ENCODE results near the gene ARHGEF38.

The ARHGEF38 gene

GRCh38 chr4:105587841-105588240 is 35.4 kb downstream of the ARHGEF38 start:
- peaks cover 2 to 3% of the 10 kb centered on the region in 2 donors for H3K36me3 ChIP-seq (ENCODE audit: control insufficient read depth in 2 of 2, insufficient read depth in 2 of 2, low read length in 2 of 2)
- H3K4me3 ChIP-seq (ENCODE audit: low read length in 2 of 2) = peak overlapping the region in 1 of 2 donors; percentile 26
- peak overlapping the region; percentile 9 to 25 for H3K27ac ChIP-seq (ENCODE audit: low read depth in 2 of 2, low read length in 2 of 2)
- no peaks in the 10 kb centered on the region for H3K9me3 ChIP-seq (ENCODE audit: control insufficient read depth in 2 of 2, low read length in 2 of 2)
- H3K9ac ChIP-seq (ENCODE audit: low read depth in 1 of 2, low read length in 2 of 2) = peak overlapping the region in 1 of 2 donors; percentile 4
- H3K27me3 ChIP-seq (ENCODE audit: control insufficient read depth in 2 of 2, insufficient read depth in 2 of 2, low read length in 2 of 2) = no peaks in the 10 kb centered on the region
- H3K4me1 ChIP-seq (ENCODE audit: control insufficient read depth in 2 of 2, insufficient read depth in 2 of 2, low read length in 2 of 2) = peaks cover 16 to 17% of the 10 kb centered on the region in 2 donors

DNA sequence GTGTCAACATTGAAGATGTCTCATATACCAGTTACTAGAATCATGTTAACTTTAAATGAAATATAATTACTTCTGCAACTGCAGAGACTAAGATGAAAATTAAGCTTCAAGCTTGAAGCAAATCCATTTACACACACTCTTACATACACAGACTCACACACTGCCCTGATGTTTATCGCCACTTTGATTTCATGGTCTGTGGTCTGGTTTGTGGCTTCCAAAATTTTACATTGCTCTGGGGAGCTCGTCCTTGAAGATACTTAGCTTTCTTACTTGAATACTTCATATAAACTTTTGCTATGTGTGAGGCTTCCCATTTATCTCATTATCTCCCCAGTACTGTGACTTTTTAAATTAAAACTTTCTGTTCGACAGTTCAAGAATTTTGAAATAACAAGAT is 35.8 kb downstream of the ARHGEF38 start:
- peaks cover 2 to 3% of the 10 kb centered on the region in 2 donors for H3K36me3 ChIP-seq (ENCODE audit: control insufficient read depth in 2 of 2, insufficient read depth in 2 of 2, low read length in 2 of 2)
- H3K27me3 ChIP-seq (ENCODE audit: control insufficient read depth in 2 of 2, insufficient read depth in 2 of 2, low read length in 2 of 2) = no peaks in the 10 kb centered on the region
- H3K27ac ChIP-seq (ENCODE audit: low read depth in 2 of 2, low read length in 2 of 2) = peak overlapping the region in 1 of 2 donors; percentile 25
- peak overlapping the region in 1 of 2 donors; percentile 26 for H3K4me3 ChIP-seq (ENCODE audit: low read length in 2 of 2)
- H3K4me1 ChIP-seq (ENCODE audit: control insufficient read depth in 2 of 2, insufficient read depth in 2 of 2, low read length in 2 of 2) = peaks cover 16 to 17% of the 10 kb centered on the region in 2 donors
- no peaks in the 10 kb centered on the region for H3K9me3 ChIP-seq (ENCODE audit: control insufficient read depth in 2 of 2, low read length in 2 of 2)
- H3K9ac ChIP-seq (ENCODE audit: low read depth in 1 of 2, low read length in 2 of 2) = peak overlapping the region in 1 of 2 donors; percentile 4

DNA sequence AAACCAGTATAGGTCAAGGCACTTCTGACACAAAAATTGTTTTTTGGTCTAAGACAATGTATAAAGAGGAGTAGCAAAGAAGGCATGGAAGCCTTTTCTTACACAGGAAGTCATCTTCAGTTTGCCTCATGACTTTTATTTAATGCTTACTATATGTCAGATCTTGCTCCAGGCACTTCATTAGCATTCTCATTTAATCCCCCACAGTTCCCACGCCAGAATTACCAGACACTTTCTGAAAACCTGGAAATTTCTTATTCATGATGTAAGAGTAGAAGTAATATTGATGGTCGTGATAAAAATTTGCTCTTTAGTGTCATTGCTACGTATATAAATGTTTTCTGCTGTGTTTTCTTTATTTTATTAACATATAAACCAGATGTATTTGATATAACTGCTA is 39.2 kb downstream of the ARHGEF38 start:
- Histone ChIP-seq H3K9me3 (ENCODE audit: control insufficient read depth in 2 of 2, low read length in 2 of 2) (no peaks in the 10 kb centered on the region), H3K4me3 (ENCODE audit: low read length in 2 of 2) (no peak overlapping the region), H3K4me1 (ENCODE audit: control insufficient read depth in 2 of 2, insufficient read depth in 2 of 2, low read length in 2 of 2) (peaks cover 19 to 23% of the 10 kb centered on the region in 2 donors), H3K27me3 (ENCODE audit: control insufficient read depth in 2 of 2, insufficient read depth in 2 of 2, low read length in 2 of 2) (no peaks in the 10 kb centered on the region), H3K27ac (ENCODE audit: low read depth in 2 of 2, low read length in 2 of 2) (no peak overlapping the region), H3K9ac (ENCODE audit: low read depth in 1 of 2, low read length in 2 of 2) (no peak overlapping the region), H3K36me3 (ENCODE audit: control insufficient read depth in 2 of 2, insufficient read depth in 2 of 2, low read length in 2 of 2) (peaks cover 2 to 3% of the 10 kb centered on the region in 2 donors)

GRCh38 chr4:105594099-105595010 is 41.9 kb downstream of the ARHGEF38 start:
- peaks cover 2 to 3% of the 10 kb centered on the region in 2 donors for H3K36me3 ChIP-seq (ENCODE audit: control insufficient read depth in 2 of 2, insufficient read depth in 2 of 2, low read length in 2 of 2)
- peaks cover 7 to 11% of the 10 kb centered on the region in 2 donors for H3K4me1 ChIP-seq (ENCODE audit: control insufficient read depth in 2 of 2, insufficient read depth in 2 of 2, low read length in 2 of 2)
- H3K4me3 ChIP-seq (ENCODE audit: low read length in 2 of 2) = no peak overlapping the region
- peak overlapping the region; percentile 27 to 64 for H3K27ac ChIP-seq (ENCODE audit: low read depth in 2 of 2, low read length in 2 of 2)
- no peak overlapping the region for H3K9ac ChIP-seq (ENCODE audit: low read depth in 1 of 2, low read length in 2 of 2)
- H3K27me3 ChIP-seq (ENCODE audit: control insufficient read depth in 2 of 2, insufficient read depth in 2 of 2, low read length in 2 of 2) = no peaks in the 10 kb centered on the region
- no peaks in the 10 kb centered on the region for H3K9me3 ChIP-seq (ENCODE audit: control insufficient read depth in 2 of 2, low read length in 2 of 2)

DNA sequence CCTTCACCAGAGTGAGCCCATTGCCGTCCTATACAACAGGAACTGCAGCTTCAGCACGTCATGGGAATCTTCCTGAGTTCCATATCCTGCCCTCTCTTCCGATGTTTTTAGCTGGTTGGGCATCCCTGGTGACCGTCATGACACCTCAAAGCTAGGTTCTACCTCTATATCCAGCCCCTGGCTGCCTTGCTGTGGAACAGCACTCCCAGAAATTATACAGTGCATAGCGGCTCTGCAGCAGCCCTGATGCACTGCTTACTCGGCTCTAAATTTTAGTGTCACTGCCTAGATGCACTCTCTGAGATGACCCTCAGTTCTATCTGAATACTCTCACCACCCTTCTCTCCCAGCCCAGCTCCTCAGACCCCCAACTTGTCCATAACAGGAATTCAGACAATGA is 44.3 kb downstream of the ARHGEF38 start:
- peaks cover 0 to 2% of the 10 kb centered on the region in 2 donors for H3K36me3 ChIP-seq (ENCODE audit: control insufficient read depth in 2 of 2, insufficient read depth in 2 of 2, low read length in 2 of 2)
- no peak overlapping the region for H3K9ac ChIP-seq (ENCODE audit: low read depth in 1 of 2, low read length in 2 of 2)
- no peaks in the 10 kb centered on the region for H3K9me3 ChIP-seq (ENCODE audit: control insufficient read depth in 2 of 2, low read length in 2 of 2)
- H3K27me3 ChIP-seq (ENCODE audit: control insufficient read depth in 2 of 2, insufficient read depth in 2 of 2, low read length in 2 of 2) = no peaks in the 10 kb centered on the region
- peaks cover 7 to 11% of the 10 kb centered on the region in 2 donors for H3K4me1 ChIP-seq (ENCODE audit: control insufficient read depth in 2 of 2, insufficient read depth in 2 of 2, low read length in 2 of 2)
- no peak overlapping the region for H3K4me3 ChIP-seq (ENCODE audit: low read length in 2 of 2)
- H3K27ac ChIP-seq (ENCODE audit: low read depth in 2 of 2, low read length in 2 of 2) = no peak overlapping the region

GRCh38 chr4:105598052-105598451 is 45.6 kb downstream of the ARHGEF38 start:
- H3K27me3 ChIP-seq (ENCODE audit: control insufficient read depth in 2 of 2, insufficient read depth in 2 of 2, low read length in 2 of 2) = no peaks in the 10 kb centered on the region
- no peak overlapping the region for H3K9ac ChIP-seq (ENCODE audit: low read depth in 1 of 2, low read length in 2 of 2)
- H3K36me3 ChIP-seq (ENCODE audit: control insufficient read depth in 2 of 2, insufficient read depth in 2 of 2, low read length in 2 of 2) = no peaks in the 10 kb centered on the region
- H3K4me3 ChIP-seq (ENCODE audit: low read length in 2 of 2) = no peak overlapping the region
- H3K27ac ChIP-seq (ENCODE audit: low read depth in 2 of 2, low read length in 2 of 2) = no peak overlapping the region
- H3K4me1 ChIP-seq (ENCODE audit: control insufficient read depth in 2 of 2, insufficient read depth in 2 of 2, low read length in 2 of 2) = peaks cover 7 to 11% of the 10 kb centered on the region in 2 donors
- no peaks in the 10 kb centered on the region for H3K9me3 ChIP-seq (ENCODE audit: control insufficient read depth in 2 of 2, low read length in 2 of 2)

- Histone ChIP-seq H3K9me3 (ENCODE audit: control insufficient read depth in 2 of 2, low read length in 2 of 2) (no peaks in the 10 kb centered on the region), H3K9ac (ENCODE audit: low read depth in 1 of 2, low read length in 2 of 2) (no peak overlapping the region), H3K27me3 (ENCODE audit: control insufficient read depth in 2 of 2, insufficient read depth in 2 of 2, low read length in 2 of 2) (no peaks in the 10 kb centered on the region), H3K4me1 (ENCODE audit: control insufficient read depth in 2 of 2, insufficient read depth in 2 of 2, low read length in 2 of 2) (peaks cover 7 to 11% of the 10 kb centered on the region in 2 donors), H3K4me3 (ENCODE audit: low read length in 2 of 2) (no peak overlapping the region), H3K36me3 (ENCODE audit: control insufficient read depth in 2 of 2, insufficient read depth in 2 of 2, low read length in 2 of 2) (no peaks in the 10 kb centered on the region), H3K27ac (ENCODE audit: low read depth in 2 of 2, low read length in 2 of 2) (no peak overlapping the region)
Observed at GRCh38 chr4:105598787-105599186, 46.4 kb downstream of the ARHGEF38 start.

DNA sequence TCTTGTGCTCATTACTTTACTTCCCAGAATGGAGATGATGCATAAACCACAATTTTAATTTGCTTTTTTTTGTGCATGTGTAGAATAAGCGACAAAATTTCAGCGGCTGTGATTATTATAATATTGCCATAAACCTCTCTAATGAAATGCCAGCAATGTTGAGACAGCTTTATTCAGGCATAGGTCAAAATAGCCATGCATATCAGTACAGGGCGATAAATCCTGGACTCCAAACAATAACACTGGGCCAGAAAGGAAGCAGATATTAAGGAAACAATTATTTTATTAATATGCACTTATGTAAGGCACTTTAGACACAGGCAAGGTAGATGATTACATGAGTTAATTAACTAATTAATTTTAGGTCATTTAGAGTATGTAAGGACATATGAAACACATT is 47.1 kb downstream of the ARHGEF38 start:
- H3K9ac ChIP-seq (ENCODE audit: low read depth in 1 of 2, low read length in 2 of 2) = no peak overlapping the region
- H3K27ac ChIP-seq (ENCODE audit: low read depth in 2 of 2, low read length in 2 of 2) = no peak overlapping the region
- H3K9me3 ChIP-seq (ENCODE audit: control insufficient read depth in 2 of 2, low read length in 2 of 2) = no peaks in the 10 kb centered on the region
- no peaks in the 10 kb centered on the region for H3K27me3 ChIP-seq (ENCODE audit: control insufficient read depth in 2 of 2, insufficient read depth in 2 of 2, low read length in 2 of 2)
- H3K4me3 ChIP-seq (ENCODE audit: low read length in 2 of 2) = no peak overlapping the region
- H3K36me3 ChIP-seq (ENCODE audit: control insufficient read depth in 2 of 2, insufficient read depth in 2 of 2, low read length in 2 of 2) = no peaks in the 10 kb centered on the region
- peaks cover 2 to 4% of the 10 kb centered on the region in 2 donors for H3K4me1 ChIP-seq (ENCODE audit: control insufficient read depth in 2 of 2, insufficient read depth in 2 of 2, low read length in 2 of 2)

GRCh38 chr4:105599932-105600655 is 47.7 kb downstream of the ARHGEF38 start:
- H3K36me3 ChIP-seq (ENCODE audit: control insufficient read depth in 2 of 2, insufficient read depth in 2 of 2, low read length in 2 of 2) = no peaks in the 10 kb centered on the region
- H3K4me1 ChIP-seq (ENCODE audit: control insufficient read depth in 2 of 2, insufficient read depth in 2 of 2, low read length in 2 of 2) = peaks cover 2% of the 10 kb centered on the region in 2 donors
- H3K27ac ChIP-seq (ENCODE audit: low read depth in 2 of 2, low read length in 2 of 2) = no peak overlapping the region
- no peak overlapping the region for H3K4me3 ChIP-seq (ENCODE audit: low read length in 2 of 2)
- H3K9me3 ChIP-seq (ENCODE audit: control insufficient read depth in 2 of 2, low read length in 2 of 2) = no peaks in the 10 kb centered on the region
- H3K9ac ChIP-seq (ENCODE audit: low read depth in 1 of 2, low read length in 2 of 2) = no peak overlapping the region
- H3K27me3 ChIP-seq (ENCODE audit: control insufficient read depth in 2 of 2, insufficient read depth in 2 of 2, low read length in 2 of 2) = no peaks in the 10 kb centered on the region

GRCh38 chr4:105600951-105601350 is 48.5 kb downstream of the ARHGEF38 start:
- Histone ChIP-seq H3K27ac (ENCODE audit: low read depth in 2 of 2, low read length in 2 of 2) (no peak overlapping the region), H3K27me3 (ENCODE audit: control insufficient read depth in 2 of 2, insufficient read depth in 2 of 2, low read length in 2 of 2) (no peaks in the 10 kb centered on the region), H3K4me3 (ENCODE audit: low read length in 2 of 2) (no peak overlapping the region), H3K36me3 (ENCODE audit: control insufficient read depth in 2 of 2, insufficient read depth in 2 of 2, low read length in 2 of 2) (no peaks in the 10 kb centered on the region), H3K4me1 (ENCODE audit: control insufficient read depth in 2 of 2, insufficient read depth in 2 of 2, low read length in 2 of 2) (peaks cover 0 to 2% of the 10 kb centered on the region in 2 donors), H3K9me3 (ENCODE audit: control insufficient read depth in 2 of 2, low read length in 2 of 2) (no peaks in the 10 kb centered on the region), H3K9ac (ENCODE audit: low read depth in 1 of 2, low read length in 2 of 2) (no peak overlapping the region)

Data from mucosa of rectum (tissue), 2 donors.